ENCODE data around the gene ALG8.
"Not testable (repeated sequence)": the region's sequence is repeated elsewhere in the genome, so short reads cannot be mapped to it uniquely, and the experiment has no call there.

The ALG8 gene

GRCh38 chr11:78080818-78081495 is 58.5 kb downstream of the ALG8 start:
- in situ Hi-C loops (cut with MboI; ENCODE audit: low pct_unique_long_range_greater_than_20kb, low sequenced_read_pairs, unreplicated experiment): no loop called here
- no peak for DNase-seq (ENCODE audit: low spot score)
- no peak for TF ChIP-seq CTCF (IDR thresholded peaks at IDR 0.05; ENCODE audit: extremely low read depth, insufficient read depth, missing control alignments)

- no peak for TF ChIP-seq CTCF (IDR thresholded peaks at IDR 0.05; ENCODE audit: extremely low read depth, insufficient read depth, missing control alignments)
- in situ Hi-C loops (cut with MboI; ENCODE audit: low pct_unique_long_range_greater_than_20kb, low sequenced_read_pairs, unreplicated experiment): no loop called here
- no peak for DNase-seq (ENCODE audit: low spot score)
Measured at GRCh38 chr11:78080084-78080817, 59.2 kb downstream of the ALG8 start.

GRCh38 chr11:78079232-78080083 is 60.0 kb downstream of the ALG8 start, which contains the start of gene NDUFC2:
NDUFC2 (minus strand) TSS chr11:78079862; CDS start chr11:78079744, 118 bp downstream.
- in situ Hi-C loops (cut with MboI; ENCODE audit: low pct_unique_long_range_greater_than_20kb, low sequenced_read_pairs, unreplicated experiment): no loop called here
- no peak for TF ChIP-seq CTCF (IDR thresholded peaks at IDR 0.05; ENCODE audit: extremely low read depth, insufficient read depth, missing control alignments)
- peak; percentile 80 for DNase-seq (ENCODE audit: low spot score)

GRCh38 chr11:78078218-78079167 is 60.9 kb downstream of the ALG8 start:
- no peak for TF ChIP-seq CTCF (IDR thresholded peaks at IDR 0.05; ENCODE audit: extremely low read depth, insufficient read depth, missing control alignments)
- in situ Hi-C loops (cut with MboI; ENCODE audit: low pct_unique_long_range_greater_than_20kb, low sequenced_read_pairs, unreplicated experiment): no loop called here
- no peak for DNase-seq (ENCODE audit: low spot score)

GRCh38 chr11:78077592-78077991 is 61.8 kb downstream of the ALG8 start:
- DNase-seq (ENCODE audit: low spot score); in situ Hi-C loops (cut with MboI; ENCODE audit: low pct_unique_long_range_greater_than_20kb, low sequenced_read_pairs, unreplicated experiment): not testable (repeated sequence)

- no peak for TF ChIP-seq CTCF (IDR thresholded peaks at IDR 0.05; ENCODE audit: extremely low read depth, insufficient read depth, missing control alignments)
- in situ Hi-C loops (cut with MboI; ENCODE audit: low pct_unique_long_range_greater_than_20kb, low sequenced_read_pairs, unreplicated experiment): no loop called here
- DNase-seq (ENCODE audit: low spot score): no peak
Measured at GRCh38 chr11:78076733-78077403, 62.6 kb downstream of the ALG8 start.

Measured in GM13977 (cell line).